DMS79 treated with DMSO at 0.1 percent for 48 hours (cell line): ENCODE results near the gene MYO16.
"Not testable (repeated sequence)": the region's sequence is repeated elsewhere in the genome, so short reads cannot be mapped to it uniquely, and the experiment has no call there.

Experiments used
- DNase-seq: peaks from one replicate; lab custom pipeline; 2025; lab: John Stamatoyannopoulos, UW

The MYO16 gene

GRCh38 chr13:108895220-108895704 lies 265.9 kb downstream of the MYO16 start:
- peak; percentile 49 for DNase-seq

GRCh38 chr13:108897955-108898354 lies 268.5 kb downstream of the MYO16 start:
- DNase-seq, result no peak

- no peak for DNase-seq
Measured at GRCh38 chr13:108902405-108903155, 273.2 kb downstream of the MYO16 start.

- DNase-seq, result no peak
Measured at GRCh38 chr13:108903613-108904012, 274.2 kb downstream of the MYO16 start.

- DNase-seq, result no peak
Measured at GRCh38 chr13:108911807-108912206, 282.4 kb downstream of the MYO16 start.

GRCh38 chr13:108913731-108914130 lies 284.3 kb downstream of the MYO16 start:
- not testable (repeated sequence) for DNase-seq

- no peak for DNase-seq
Measured at GRCh38 chr13:108915095-108915633, 285.8 kb downstream of the MYO16 start.

- peak; percentile 7 for DNase-seq
Measured at GRCh38 chr13:108915634-108916512, 286.5 kb downstream of the MYO16 start.

GRCh38 chr13:108917581-108917980 lies 288.2 kb downstream of the MYO16 start:
- DNase-seq, result no peak

- no peak for DNase-seq
Measured at GRCh38 chr13:108919036-108919907, 289.9 kb downstream of the MYO16 start.

- DNase-seq, result no peak
Measured at GRCh38 chr13:108920137-108920536, 290.7 kb downstream of the MYO16 start.

- no peak for DNase-seq
Measured at GRCh38 chr13:108921238-108921637, 291.8 kb downstream of the MYO16 start.

GRCh38 chr13:108922108-108922507 lies 292.7 kb downstream of the MYO16 start:
- no peak for DNase-seq

GRCh38 chr13:108923386-108924047 lies 294.1 kb downstream of the MYO16 start:
- no peak for DNase-seq

GRCh38 chr13:108924134-108924533 lies 294.7 kb downstream of the MYO16 start:
- no peak for DNase-seq

- no peak for DNase-seq
Measured at GRCh38 chr13:108924541-108924940, 295.1 kb downstream of the MYO16 start.

- DNase-seq, result no peak
Measured at GRCh38 chr13:108925070-108925469, 295.7 kb downstream of the MYO16 start.

- no peak for DNase-seq
Measured at GRCh38 chr13:108926862-108927261, 297.5 kb downstream of the MYO16 start.

GRCh38 chr13:108927615-108928014 lies 298.2 kb downstream of the MYO16 start:
- no peak for DNase-seq

GRCh38 chr13:108929532-108930206 lies 300.3 kb downstream of the MYO16 start:
- no peak for DNase-seq

GRCh38 chr13:108932196-108932595 lies 302.8 kb downstream of the MYO16 start:
- no peak for DNase-seq
